ENCODE data around the gene TC2N.
"Not testable (repeated sequence)": the region's sequence is repeated elsewhere in the genome, so short reads cannot be mapped to it uniquely, and the experiment has no call there.

DNA sequence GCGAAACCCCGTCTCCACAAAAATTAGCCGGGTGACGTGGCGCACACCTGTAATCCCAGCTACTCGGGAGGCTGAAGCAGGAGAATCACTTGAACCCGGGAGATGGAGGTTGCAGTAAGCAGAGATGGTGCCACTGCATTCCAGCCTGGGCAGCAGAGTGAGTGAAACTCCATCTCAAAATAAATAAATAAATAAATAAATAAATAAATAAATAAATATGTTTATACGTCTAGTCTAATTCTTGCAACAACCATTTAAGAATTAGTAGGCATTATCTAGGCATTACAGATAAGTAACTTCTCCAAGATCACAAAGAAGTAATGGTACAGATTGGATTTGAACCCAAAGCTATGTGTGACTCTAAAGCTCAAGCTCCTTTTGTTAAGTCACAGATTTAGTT is 22.3 kb downstream of the TC2N start:
- not testable (repeated sequence) for TF ChIP-seq JUN (IDR thresholded peaks at IDR 0.05; ENCODE audit: borderline replicate concordance, insufficient read depth, insufficient read length, low read depth); POLR2A (IDR thresholded peaks at IDR 0.05; ENCODE audit: low read depth, low read length); EZH2 (IDR thresholded peaks at IDR 0.05; ENCODE audit: borderline replicate concordance, low read depth, low read length, severe bottlenecking); POLR2AphosphoS5 (IDR thresholded peaks at IDR 0.05; ENCODE audit: insufficient read depth, low read depth, low read length)
- TF ChIP-seq, protein P1, sequence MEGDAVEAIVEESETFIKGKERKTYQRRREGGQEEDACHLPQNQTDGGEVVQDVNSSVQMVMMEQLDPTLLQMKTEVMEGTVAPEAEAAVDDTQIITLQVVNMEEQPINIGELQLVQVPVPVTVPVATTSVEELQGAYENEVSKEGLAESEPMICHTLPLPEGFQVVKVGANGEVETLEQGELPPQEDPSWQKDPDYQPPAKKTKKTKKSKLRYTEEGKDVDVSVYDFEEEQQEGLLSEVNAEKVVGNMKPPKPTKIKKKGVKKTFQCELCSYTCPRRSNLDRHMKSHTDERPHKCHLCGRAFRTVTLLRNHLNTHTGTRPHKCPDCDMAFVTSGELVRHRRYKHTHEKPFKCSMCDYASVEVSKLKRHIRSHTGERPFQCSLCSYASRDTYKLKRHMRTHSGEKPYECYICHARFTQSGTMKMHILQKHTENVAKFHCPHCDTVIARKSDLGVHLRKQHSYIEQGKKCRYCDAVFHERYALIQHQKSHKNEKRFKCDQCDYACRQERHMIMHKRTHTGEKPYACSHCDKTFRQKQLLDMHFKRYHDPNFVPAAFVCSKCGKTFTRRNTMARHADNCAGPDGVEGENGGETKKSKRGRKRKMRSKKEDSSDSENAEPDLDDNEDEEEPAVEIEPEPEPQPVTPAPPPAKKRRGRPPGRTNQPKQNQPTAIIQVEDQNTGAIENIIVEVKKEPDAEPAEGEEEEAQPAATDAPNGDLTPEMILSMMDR (IDR thresholded peaks at IDR 0.05; ENCODE audit: extremely low read depth in 1 of 2, insufficient read depth in 1 of 2, low read depth in 1 of 2, low read length in 2 of 2): not testable (repeated sequence)

Data from endothelial cell of umbilical vein (primary cell).